ENCODE measurements around the gene CELF2.

GRCh38 chr10:11026773-11027172, 9.1 kb downstream of the CELF2 start:
- TF ChIP-seq ZNF626 (tag by site-specific recombination; IDR thresholded peaks at IDR 0.05) (no peak), REST (tag by site-specific recombination; IDR thresholded peaks at IDR 0.05) (no peak), ZNF423 (tag by site-specific recombination; IDR thresholded peaks at IDR 0.05) (no peak), CTCF (tag by site-specific recombination; IDR thresholded peaks at IDR 0.05) (0 out of 2 replicates have a peak, but pooled peaks have one; percentile 10), ZBTB20 (tag by site-specific recombination; IDR thresholded peaks at IDR 0.05) (no peak), HOXD13 (CRISPR knock-in tag; IDR thresholded peaks at IDR 0.05; ENCODE audit: borderline replicate concordance) (no peak), ZNF18 (tag by site-specific recombination; IDR thresholded peaks at IDR 0.05) (no peak), ELK4 (IDR thresholded peaks at IDR 0.05; ENCODE audit: borderline replicate concordance, low read depth, low read length) (no peak), ZNF558 (tag by site-specific recombination; IDR thresholded peaks at IDR 0.05) (no peak), MYNN (tag by site-specific recombination; IDR thresholded peaks at IDR 0.05; ENCODE audit: borderline replicate concordance) (no peak), MEIS1 (CRISPR knock-in tag; IDR thresholded peaks at IDR 0.05; ENCODE audit: borderline replicate concordance) (no peak)
